Mucosa of descending colon (tissue), 3 donors: ENCODE measurements around the gene LRRC74B. TPM values are rescaled to one million over a fixed set of nuclear protein-coding genes. Genes with fewer than 3 reads are reported as not detected.

Source experiments
- ATAC-seq: fragments of 200-7000 bp; cut with Tn5 transposase; one replicate; pipeline ENCODE4 v1.9.1; 2020; ENCODE audit warnings: mild to moderate bottlenecking, moderate library complexity
- DNase-seq, 3 donors: peaks; one replicate each; pipeline ENCODE4 v3.0.0-alpha.2; 2020
- H3K36me3 ChIP-seq: fragments of 200-600 bp; one replicate; pipeline ENCODE4 v1.8.0; 2021; ENCODE audit warnings: low read depth, mild to moderate bottlenecking
- H3K4me1 ChIP-seq: fragments of 200-600 bp; one replicate; pipeline ENCODE4 v1.8.0; 2021; ENCODE audit warnings: low read depth, mild to moderate bottlenecking
- H3K4me3 ChIP-seq: fragments of 200-600 bp; one replicate; pipeline ENCODE4 v1.8.0; 2021; ENCODE audit warnings: mild to moderate bottlenecking
- H3K9me3 ChIP-seq: fragments of 200-600 bp; one replicate; pipeline ENCODE4 v1.8.0; 2021; ENCODE audit warnings: mild to moderate bottlenecking
- intact Hi-C, 2 donors: fragments of 100-400 bp; cut with DNase I in 1 of 2; cut with micrococcal nuclease in 1 of 2; formaldehyde crosslinking; loops; one replicate each; pipeline versions ENCODE4 v1.11.0 to v1.11.1; 2022; cut with DNase I, micrococcal nuclease
- total RNA-seq, 3 donors: library from RNA; stranded (reverse); fragmentation: NEBNext Ultra II Directional in 2 of 3; extraction: Animal tissue kit (Norgen Biotek cat#: 25700) in 2 of 3; gene quantifications; one replicate each; pipeline versions ENCODE4 v1.2.1 to v1.2.4, GENCODE V29; 2021 to 2023
- TF ChIP-seq, protein P1 (sequence below): fragments of 200-600 bp; IDR thresholded peaks from one replicate; pipeline ENCODE4 v1.8.0; 2022; ENCODE audit warnings: antibody characterized with exemption, mild to moderate bottlenecking
- donor health status: DM: no; HTN: no; CAD: no; lungs with moderate emphysema.
- donor health status: DM: no; HTN: no; CAD: no.
- donor health status: DM: no; HTN: yes; CAD: no.

LRRC74B gene
- total RNA-seq, 3 donors from 2014 or later = 0.31 TPM; not detected in 2

- TF ChIP-seq, protein P1, sequence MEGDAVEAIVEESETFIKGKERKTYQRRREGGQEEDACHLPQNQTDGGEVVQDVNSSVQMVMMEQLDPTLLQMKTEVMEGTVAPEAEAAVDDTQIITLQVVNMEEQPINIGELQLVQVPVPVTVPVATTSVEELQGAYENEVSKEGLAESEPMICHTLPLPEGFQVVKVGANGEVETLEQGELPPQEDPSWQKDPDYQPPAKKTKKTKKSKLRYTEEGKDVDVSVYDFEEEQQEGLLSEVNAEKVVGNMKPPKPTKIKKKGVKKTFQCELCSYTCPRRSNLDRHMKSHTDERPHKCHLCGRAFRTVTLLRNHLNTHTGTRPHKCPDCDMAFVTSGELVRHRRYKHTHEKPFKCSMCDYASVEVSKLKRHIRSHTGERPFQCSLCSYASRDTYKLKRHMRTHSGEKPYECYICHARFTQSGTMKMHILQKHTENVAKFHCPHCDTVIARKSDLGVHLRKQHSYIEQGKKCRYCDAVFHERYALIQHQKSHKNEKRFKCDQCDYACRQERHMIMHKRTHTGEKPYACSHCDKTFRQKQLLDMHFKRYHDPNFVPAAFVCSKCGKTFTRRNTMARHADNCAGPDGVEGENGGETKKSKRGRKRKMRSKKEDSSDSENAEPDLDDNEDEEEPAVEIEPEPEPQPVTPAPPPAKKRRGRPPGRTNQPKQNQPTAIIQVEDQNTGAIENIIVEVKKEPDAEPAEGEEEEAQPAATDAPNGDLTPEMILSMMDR = no peak
- Histone ChIP-seq H3K9me3 (no peaks in the 10 kb centered on the region), H3K36me3 (no peaks in the 10 kb centered on the region), H3K4me3 (no peak overlapping the region), H3K4me1 (peaks cover 21% of the 10 kb centered on the region)
- intact Hi-C loops = no loop called here
- ATAC-seq = no peak
- DNase-seq = no peak
Measured at GRCh38 chr22:21012446-21013407, 33.0 kb upstream of the LRRC74B start.

GRCh38 chr22:21013657-21014201, 32.0 kb upstream of the LRRC74B start:
- ATAC-seq = no peak
- peaks cover 21% of the 10 kb centered on the region for H3K4me1 ChIP-seq
- TF ChIP-seq, protein P1 = no peak

DNA sequence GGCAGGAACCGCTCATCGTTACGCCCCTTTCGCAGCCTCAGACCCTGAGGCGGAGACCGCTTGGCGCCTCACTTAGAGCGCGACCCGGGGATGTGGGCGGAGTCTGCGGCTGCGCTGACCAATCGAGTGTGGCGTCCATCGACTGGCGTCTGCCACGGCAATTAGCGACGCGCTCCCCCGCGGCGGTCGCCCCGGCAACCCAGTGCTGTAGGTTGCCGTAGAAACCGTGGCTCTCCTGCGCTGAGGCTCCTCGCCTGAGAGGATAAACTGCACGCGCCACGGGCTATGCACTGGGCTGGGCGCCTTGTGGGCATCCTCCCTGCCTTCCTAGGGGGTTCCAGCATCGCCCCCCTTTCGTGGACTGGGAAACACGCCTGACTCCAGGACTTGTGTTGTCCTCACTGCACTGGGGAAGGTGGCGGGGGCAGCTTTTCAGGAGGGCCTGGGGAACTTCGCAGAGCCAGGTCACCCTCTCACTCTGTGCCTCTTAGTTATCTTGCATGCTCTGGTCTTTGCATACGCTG, 31.5 kb upstream of the LRRC74B start:
- intact Hi-C loops = no loop called here
- DNase-seq (peak; percentile 81 to 92 (median 87)), ATAC-seq (peak; percentile 87)
- no peaks in the 10 kb centered on the region for H3K36me3 ChIP-seq
- H3K4me3 ChIP-seq = no peak overlapping the region
- no peaks in the 10 kb centered on the region for H3K9me3 ChIP-seq
- peaks cover 21% of the 10 kb centered on the region for H3K4me1 ChIP-seq
- TF ChIP-seq, protein P1 = no peak

More at GRCh38 chr22:21013657-21014201, 32.0 kb upstream of the LRRC74B start:
- Histone ChIP-seq H3K4me3 (no peak overlapping the region), H3K36me3 (no peaks in the 10 kb centered on the region), H3K9me3 (no peaks in the 10 kb centered on the region)
- no peak for DNase-seq
- intact Hi-C loops = no loop called here

DNA sequence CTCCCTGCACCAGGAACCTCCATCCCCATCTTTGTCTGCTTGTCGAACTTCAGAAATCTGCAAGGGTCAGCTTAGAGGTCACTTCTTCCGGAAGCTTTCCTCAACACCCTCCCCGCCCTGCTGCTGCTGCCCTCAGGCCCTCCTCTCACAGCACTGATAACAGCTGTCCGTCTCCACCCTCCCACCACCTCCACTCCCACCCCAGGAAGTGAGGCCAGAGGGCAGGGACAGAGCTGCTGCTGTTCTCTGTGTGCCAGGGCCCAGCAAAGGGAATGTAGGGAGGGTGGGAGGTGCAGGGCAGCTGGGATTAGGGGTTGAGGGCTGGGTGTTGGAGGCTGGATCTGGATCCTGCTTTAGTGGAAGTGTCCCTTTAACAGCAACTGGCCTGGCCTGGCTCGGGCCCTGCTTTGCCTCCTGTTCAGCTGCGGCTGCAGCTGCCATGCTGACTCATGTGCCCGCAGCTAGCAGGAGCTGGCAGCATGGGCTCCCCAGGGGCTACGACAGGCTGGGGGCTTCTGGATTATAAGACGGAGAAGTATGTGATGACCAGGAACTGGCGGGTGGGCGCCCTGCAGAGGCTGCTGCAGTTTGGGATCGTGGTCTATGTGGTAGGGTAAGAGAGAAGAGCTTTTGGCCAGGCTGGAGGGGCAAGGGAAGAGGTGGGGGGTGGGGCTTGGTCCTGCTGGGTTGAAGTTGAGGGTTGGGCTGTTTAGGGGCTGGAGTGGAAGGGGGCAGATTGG, 30.9 kb upstream of the LRRC74B start, which contains the start of gene P2RX6:
P2RX6 (plus strand) TSS at position 440 of the 740 bp plus-strand sequence; CDS start at position 450, 10 bp downstream.
- no peak within 1 kb of the TSS for H3K4me3 ChIP-seq
- H3K9me3 ChIP-seq = no peaks in the 10 kb centered on the region
- peak; percentile 78 for ATAC-seq
- intact Hi-C loops = no loop called here
- DNase-seq = peak; percentile 55 to 75 (median 68)
- H3K36me3 ChIP-seq = no peaks in the 10 kb centered on the region
- TF ChIP-seq, protein P1 = no peak
- H3K4me1 ChIP-seq = peaks cover 21% of the 10 kb centered on the region

DNA sequence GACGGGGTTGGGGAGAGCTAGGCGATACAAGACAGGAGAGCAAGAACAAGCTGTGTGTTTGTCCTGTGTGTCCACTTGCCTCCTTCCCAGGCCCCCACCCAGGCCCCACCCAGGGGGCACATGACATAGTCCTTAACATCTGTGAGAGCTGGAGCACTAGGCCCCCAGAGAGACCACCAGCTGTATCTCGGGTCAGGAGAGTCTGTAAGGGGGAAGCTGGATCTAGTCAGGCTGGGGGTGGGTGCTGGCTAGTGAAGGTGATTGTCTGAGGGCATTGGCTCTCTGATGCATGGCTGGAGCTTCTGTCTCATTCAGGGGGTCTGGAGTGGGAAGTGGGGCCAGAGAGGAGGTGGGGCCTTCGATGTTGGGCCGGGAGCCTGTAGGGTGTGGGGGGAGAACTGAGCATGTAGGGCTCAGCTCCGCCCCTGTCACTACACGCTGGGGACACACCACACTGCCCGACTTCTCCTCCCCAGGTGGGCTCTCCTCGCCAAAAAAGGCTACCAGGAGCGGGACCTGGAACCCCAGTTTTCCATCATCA, 30.2 kb upstream of the LRRC74B start:
- no peaks in the 10 kb centered on the region for H3K36me3 ChIP-seq
- H3K9me3 ChIP-seq = no peaks in the 10 kb centered on the region
- DNase-seq (no peak), ATAC-seq (no peak)
- H3K4me1 ChIP-seq = peaks cover 21% of the 10 kb centered on the region
- no peak overlapping the region for H3K4me3 ChIP-seq
- intact Hi-C loops = no loop called here
- TF ChIP-seq, protein P1 = no peak
